Heart right ventricle (tissue), 16 donors: ENCODE data around the gene CORO2B. TPM values are rescaled to one million over a fixed set of nuclear protein-coding genes. Genes with fewer than 3 reads are reported as not detected.

Source experiments
- ATAC-seq, 8 donors: fragments of 200-7000 bp; cut with Tn5 transposase; one replicate each; pipeline ENCODE4 v1.9.1; 2020; ENCODE audit warnings: mild to moderate bottlenecking in 8 of 8, moderate library complexity in 8 of 8, moderate number of reproducible peaks in 1 of 8
- DNase-seq, 2 donors: peaks; one replicate each; pipeline ENCODE4 v3.0.0-alpha.2; 2020
- H3K27ac ChIP-seq, 10 donors: fragments of 200-600 bp; sonication (generic) in 2 of 10; one replicate each; pipeline versions ENCODE4 v1.5.0 to v1.8.0; 2020 to 2022; ENCODE audit warnings: mild to moderate bottlenecking in 3 of 10
- H3K27me3 ChIP-seq, 7 donors: fragments of 200-600 bp; one replicate each; pipeline ENCODE4 v1.8.0; 2021 to 2022; ENCODE audit warnings: mild to moderate bottlenecking in 2 of 7
- H3K36me3 ChIP-seq, 9 donors: fragments of 200-600 bp; sonication (generic) in 1 of 9; one replicate each; pipeline versions ENCODE4 v1.5.0 to v1.8.0; 2020 to 2022; ENCODE audit warnings: mild to moderate bottlenecking in 2 of 9
- H3K4me1 ChIP-seq, 9 donors: fragments of 200-600 bp; sonication (generic) in 1 of 9; one replicate each; pipeline versions ENCODE4 v1.5.0 to v1.8.0; 2020 to 2022; ENCODE audit warnings: mild to moderate bottlenecking in 4 of 9
- H3K4me3 ChIP-seq, 10 donors: fragments of 200-600 bp; sonication (generic) in 2 of 10; one replicate each; pipeline versions ENCODE4 v1.5.0 to v1.8.0; 2020 to 2022; ENCODE audit warnings: mild to moderate bottlenecking in 7 of 10, moderate library complexity in 2 of 10
- H3K9me3 ChIP-seq, 11 donors: fragments of 200-600 bp in 10 of 11; sonication (generic) in 2 of 11; one replicate each; pipeline versions ENCODE4 v1.5.0 to v1.8.0; 2013 to 2022; ENCODE audit warnings: mild to moderate bottlenecking in 2 of 11, control low read depth in 1 of 11, moderate library complexity in 1 of 11
- CTCF ChIP-seq, 9 donors: fragments of 200-600 bp; sonication (generic) in 2 of 9; IDR thresholded peaks; one replicate each; pipeline versions ENCODE4 v1.5.0 to v1.8.0; 2021 to 2022; ENCODE audit warnings: antibody characterized with exemption in 9 of 9, mild to moderate bottlenecking in 5 of 9, moderate library complexity in 1 of 9
- WGBS, 2 donors: extraction: QIAGEN DNeasy Blood & Tissue Kit; methylation state at CpG; one replicate each; pipeline ENCODE4 v1.1.7; 2013; ENCODE audit warnings: inconsistent platforms in 1 of 2; 5-methylcytosine and 5-hydroxymethylcytosine counted together
- intact Hi-C, 10 donors: fragments of 100-400 bp; cut with DNase I; formaldehyde crosslinking; loops; one replicate each; pipeline versions ENCODE4 v1.11.1 to v1.14.2; 2022
- polyA plus RNA-seq, 2 donors: library from polyadenylated mRNA; stranded (reverse); fragments of 200-250 nt; gene quantifications; one replicate each; pipeline ENCODE4 v1.2.3, GENCODE V29; 2013
- total RNA-seq, 10 donors: library from RNA; stranded (reverse); fragmentation: NEBNext Ultra II Directional in 3 of 10; extraction: Animal tissue kit (Norgen Biotek cat#: 25700) in 3 of 10; gene quantifications; one replicate each; pipeline versions ENCODE4 v1.2.1 to v1.2.4, GENCODE V29; 2021 to 2023
- donor health status: Arrhythmogenic right ventricular cardiomyopathy.
- donor health status: ischemic (EF 13 %, LVEDD 7.1; RV severe dilation, severe dysfunction).
- donor health status: healthy with polysubstance abuse.
- donor health status: DM: no; HTN: yes; CAD: no.
- donor health status: DM: no; HTN: no; CAD: no.
- donor health status: ischemic (EF 25% LVEDD 6.9; RV normal size, moderate dysfunction).
- donor health status: ischemic (EF 25% LVEDD 5.7; RV mildly dilated, moderate dysfunction).
- donor health status: healthy.
- donor health status: DM: yes; HTN: yes; CAD: no.
- donor health status: Ischemic cardiomyopathy.
- donor health status: ischemic (EF 35%, LVEDD 5.7; RV mildly dilated, moderate dysfunction).
- donor health status: nonischemic (EF 11% LVEDD 7.7; RV severe dilation, severe dysfunction).
- donor health status: DM: yes; HTN: yes; CAD: no.
- donor health status: PGD.
- donor health status: ischemic (EF 29% LVEDD 5.4; RV normal size, mild dysfunction).
- donor health status: nonischemic (EF 23%, LVEDD 6.1; RV moderate dilation, normal function).

CORO2B gene
- total and polyA plus RNA-seq, 12 donors, result 2.6 to 8.1 (median 4.5) TPM

GRCh38 chr15:68696414-68697363 is 117.9 kb downstream of the CORO2B start:
- DNase-seq (no peak), ATAC-seq (no peak)
- no peak overlapping the region for H3K4me3 ChIP-seq
- H3K4me1 ChIP-seq, result peaks cover 21 to 48% (median 27%) of the 10 kb centered on the region in 9 donors
- H3K9me3 ChIP-seq, result no peaks in the 10 kb centered on the region
- no peaks in the 10 kb centered on the region for H3K36me3 ChIP-seq
- H3K27me3 ChIP-seq, result no peaks in the 10 kb centered on the region
- H3K27ac ChIP-seq, result no peak overlapping the region
- 96% methylated on average over 8 of the region's 8 CpGs for WGBS, 2 donors
- no peak for TF ChIP-seq CTCF (IDR thresholded peaks at IDR 0.05)
- intact Hi-C loops, result no loop called here

- Histone ChIP-seq H3K27me3 (no peaks in the 10 kb centered on the region), H3K36me3 (no peaks in the 10 kb centered on the region), H3K9me3 (no peaks in the 10 kb centered on the region), H3K4me3 (no peak overlapping the region), H3K27ac (peak overlapping the region in 3 of 10 donors; percentile 10 to 96 (median 42)), H3K4me1 (peaks cover 22 to 54% (median 36%) of the 10 kb centered on the region in 9 donors)
- WGBS, 2 donors, result 75 to 78% methylated on average over 9 of the region's 9 CpGs
- intact Hi-C loops, result no loop called here
- TF ChIP-seq CTCF (IDR thresholded peaks at IDR 0.05), result no peak
- ATAC-seq, result no peak
- DNase-seq, result no peak
These were observed 119.2 kb downstream of the CORO2B start for GRCh38 chr15:68697711-68698690.

- 60 to 67% methylated on average over 5 of the region's 5 CpGs for WGBS, 2 donors
- DNase-seq, result no peak
- Histone ChIP-seq H3K4me1 (peaks cover 19 to 56% (median 35%) of the 10 kb centered on the region in 9 donors), H3K4me3 (no peak overlapping the region), H3K27me3 (no peaks in the 10 kb centered on the region), H3K36me3 (no peaks in the 10 kb centered on the region), H3K9me3 (no peaks in the 10 kb centered on the region), H3K27ac (peak overlapping the region in 4 of 10 donors; percentile 10 to 96 (median 28))
- intact Hi-C loops, result no loop called here
- no peak for ATAC-seq
- TF ChIP-seq CTCF (IDR thresholded peaks at IDR 0.05), result no peak
These were observed 119.9 kb downstream of the CORO2B start for GRCh38 chr15:68698708-68699107.
